GM12892 (cell line): Measurements from ENCODE around the gene PARP12.

Source experiments
- POLR2A ChIP-seq: IDR thresholded peaks from 2 replicates; pipeline ENCODE4 v1.6.1; 2011; ENCODE audit warnings: low read depth, low read length, control low read depth
- TAF1 ChIP-seq: IDR thresholded peaks from 2 replicates; pipeline ENCODE4 v1.6.1; 2011; ENCODE audit warnings: low read depth, mild to moderate bottlenecking, control low read depth, low read length, borderline replicate concordance

DNA sequence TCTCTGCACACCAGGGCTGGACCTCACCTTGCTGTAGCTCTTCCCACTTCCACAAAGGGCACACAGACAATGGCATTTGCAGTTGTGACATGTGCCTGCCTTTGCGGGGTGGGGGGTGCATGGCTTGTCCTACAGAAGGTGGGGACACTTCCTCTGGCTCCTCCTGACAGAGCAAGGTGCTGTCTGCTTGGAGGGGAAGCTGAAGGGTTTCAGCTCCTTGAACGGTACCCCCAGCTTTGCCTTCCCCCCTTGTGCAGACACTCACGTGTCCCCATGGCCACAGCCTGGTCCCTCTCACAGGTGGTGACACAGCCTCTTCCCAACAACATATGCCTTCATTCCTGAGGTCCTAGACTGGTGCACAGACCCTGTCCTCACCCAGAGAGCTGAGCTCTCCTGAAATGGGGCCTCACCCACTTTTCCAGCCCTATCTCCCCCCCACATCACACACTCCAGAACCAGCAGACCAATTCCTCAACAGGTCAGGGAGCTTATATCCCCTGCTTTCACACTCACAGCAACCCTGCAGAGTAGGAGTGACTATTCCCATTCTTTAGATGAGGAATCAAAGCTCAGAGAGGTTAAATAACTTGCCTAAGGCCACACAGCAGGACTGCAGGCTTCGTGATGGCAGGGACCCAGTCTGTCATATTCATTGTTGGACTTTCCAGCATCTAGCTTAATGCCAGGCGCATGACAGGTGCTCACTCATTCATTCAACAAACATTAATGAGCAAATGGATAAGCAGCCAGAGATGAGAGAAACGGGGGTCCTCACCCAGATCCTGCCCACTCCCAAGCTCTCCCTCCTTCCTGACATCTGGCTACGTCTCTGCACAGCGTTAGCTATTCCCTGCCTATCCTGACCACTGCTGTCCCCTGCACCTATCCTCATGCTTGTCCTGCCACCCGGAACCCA, 44.4 kb downstream of the PARP12 start:
- TF ChIP-seq POLR2A (no peak), TAF1 (no peak)
